HepG2 (cell line): ENCODE results near the gene SURF2. TPM values are rescaled to one million over a fixed set of nuclear protein-coding genes. Genes with fewer than 3 reads are reported as not detected.

Experiments
- LCORL ChIP-seq, 2 experiments: fragments of 450-650 bp in 1 of 2; sonication (generic) in 1 of 2; formaldehyde crosslinking in 1 of 2; IDR thresholded peaks; 2 replicates each; pipeline versions ENCODE4 v1.5.0 to v1.6.1; 2017 to 2020; ENCODE audit warnings: antibody characterized with exemption in 1 of 2, missing genetic modification reagents in 1 of 2
- ZNF138 ChIP-seq: sonication (generic); formaldehyde crosslinking; IDR thresholded peaks from 2 replicates; pipeline ENCODE4 v1.5.0; 2020; ENCODE audit warnings: mild to moderate bottlenecking, low read depth, missing genetic modification reagents
- polyA plus RNA-seq, 8 experiments: library from polyadenylated mRNA; depleted of rRNA in 3 of 8; stranded (reverse) in 7 of 8; unstranded in 1 of 8; fragments of >200 nt; fragmentation: Illumina TruSeq in 4 of 8; extraction: Trizol in 4 of 8; gene quantifications; 2 replicates each; pipeline versions ENCODE4 v1.2.1 to v1.2.3, GENCODE V29; 2011 to 2016; ENCODE audit warnings: low read depth in 4 of 8, missing spikeins in 1 of 8, mixed read lengths in 1 of 8; ENCODE audit not compliant: insufficient read depth in 1 of 8
- total RNA-seq, 5 experiments: library from RNA; depleted of rRNA; stranded (reverse); fragments of >200 nt; fragmentation: Illumina TruSeq; extraction: Trizol; gene quantifications; 2 replicates each; pipeline ENCODE4 v1.2.3, GENCODE V29; 2016; ENCODE audit warnings: low read depth in 1 of 5
- TF ChIP-seq, protein P1 (sequence below): sonication (generic); formaldehyde crosslinking; IDR thresholded peaks from 2 replicates; pipeline ENCODE4 v1.4.0; 2020; ENCODE audit warnings: mild to moderate bottlenecking, low read depth, missing genetic modification reagents
- TF ChIP-seq, protein P2 (sequence below): sonication (generic); formaldehyde crosslinking; IDR thresholded peaks from 2 replicates; pipeline ENCODE4 v1.5.0; 2020; ENCODE audit warnings: mild to moderate bottlenecking, missing genetic modification reagents, borderline replicate concordance
- TF ChIP-seq, protein P3 (sequence below): sonication (generic); formaldehyde crosslinking; conservative IDR thresholded peaks from 2 replicates; pipeline ENCODE4 v1.8.1; 2023; ENCODE audit warnings: missing genetic modification reagents

The SURF2 gene
- total and polyA plus RNA-seq, 2 of the 13 experiments (the other 11 are each of a cell fraction or from before 2014, with no cell fraction given): 6.3 to 13.6 TPM

DNA sequence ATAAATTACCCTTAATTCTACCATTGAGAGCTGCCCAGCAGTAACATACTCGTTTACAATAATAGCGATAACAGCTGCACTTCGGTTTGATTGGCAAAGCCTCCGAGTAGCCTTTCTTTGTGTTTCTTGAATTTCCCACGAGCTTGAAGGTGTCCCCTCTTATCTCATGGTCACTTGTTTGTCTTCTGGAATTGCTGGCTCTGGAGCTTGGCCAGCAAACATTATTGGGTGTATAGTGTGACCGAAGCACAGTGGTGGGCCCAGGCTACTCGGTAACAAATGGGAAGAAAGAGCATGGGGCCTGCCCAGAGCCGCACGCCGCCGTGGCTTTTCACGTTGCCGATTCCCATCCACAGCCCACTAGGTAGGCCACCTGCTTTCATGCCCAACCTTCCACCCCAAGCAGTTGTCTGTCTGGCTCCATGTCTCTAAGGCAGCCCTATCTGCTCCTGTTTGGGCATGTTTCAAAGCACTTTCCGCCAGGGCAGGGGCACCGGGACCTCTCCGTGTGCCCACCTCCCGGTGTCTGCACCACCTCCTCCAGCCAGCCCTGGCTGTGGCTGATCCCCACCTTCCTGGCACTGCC is 28.5 kb downstream of the SURF2 start (continued):
- TF ChIP-seq LCORL (IDR thresholded peaks at IDR 0.05): no peak
- peak; percentile 31; the same call in 1 of the 2 replicates for TF ChIP-seq LCORL (CRISPR knock-in tag; IDR thresholded peaks at IDR 0.05)
- TF ChIP-seq, protein P1, sequence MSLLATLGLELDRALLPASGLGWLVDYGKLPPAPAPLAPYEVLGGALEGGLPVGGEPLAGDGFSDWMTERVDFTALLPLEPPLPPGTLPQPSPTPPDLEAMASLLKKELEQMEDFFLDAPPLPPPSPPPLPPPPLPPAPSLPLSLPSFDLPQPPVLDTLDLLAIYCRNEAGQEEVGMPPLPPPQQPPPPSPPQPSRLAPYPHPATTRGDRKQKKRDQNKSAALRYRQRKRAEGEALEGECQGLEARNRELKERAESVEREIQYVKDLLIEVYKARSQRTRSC (CRISPR knock-in tag): no peak
- TF ChIP-seq, protein P2, sequence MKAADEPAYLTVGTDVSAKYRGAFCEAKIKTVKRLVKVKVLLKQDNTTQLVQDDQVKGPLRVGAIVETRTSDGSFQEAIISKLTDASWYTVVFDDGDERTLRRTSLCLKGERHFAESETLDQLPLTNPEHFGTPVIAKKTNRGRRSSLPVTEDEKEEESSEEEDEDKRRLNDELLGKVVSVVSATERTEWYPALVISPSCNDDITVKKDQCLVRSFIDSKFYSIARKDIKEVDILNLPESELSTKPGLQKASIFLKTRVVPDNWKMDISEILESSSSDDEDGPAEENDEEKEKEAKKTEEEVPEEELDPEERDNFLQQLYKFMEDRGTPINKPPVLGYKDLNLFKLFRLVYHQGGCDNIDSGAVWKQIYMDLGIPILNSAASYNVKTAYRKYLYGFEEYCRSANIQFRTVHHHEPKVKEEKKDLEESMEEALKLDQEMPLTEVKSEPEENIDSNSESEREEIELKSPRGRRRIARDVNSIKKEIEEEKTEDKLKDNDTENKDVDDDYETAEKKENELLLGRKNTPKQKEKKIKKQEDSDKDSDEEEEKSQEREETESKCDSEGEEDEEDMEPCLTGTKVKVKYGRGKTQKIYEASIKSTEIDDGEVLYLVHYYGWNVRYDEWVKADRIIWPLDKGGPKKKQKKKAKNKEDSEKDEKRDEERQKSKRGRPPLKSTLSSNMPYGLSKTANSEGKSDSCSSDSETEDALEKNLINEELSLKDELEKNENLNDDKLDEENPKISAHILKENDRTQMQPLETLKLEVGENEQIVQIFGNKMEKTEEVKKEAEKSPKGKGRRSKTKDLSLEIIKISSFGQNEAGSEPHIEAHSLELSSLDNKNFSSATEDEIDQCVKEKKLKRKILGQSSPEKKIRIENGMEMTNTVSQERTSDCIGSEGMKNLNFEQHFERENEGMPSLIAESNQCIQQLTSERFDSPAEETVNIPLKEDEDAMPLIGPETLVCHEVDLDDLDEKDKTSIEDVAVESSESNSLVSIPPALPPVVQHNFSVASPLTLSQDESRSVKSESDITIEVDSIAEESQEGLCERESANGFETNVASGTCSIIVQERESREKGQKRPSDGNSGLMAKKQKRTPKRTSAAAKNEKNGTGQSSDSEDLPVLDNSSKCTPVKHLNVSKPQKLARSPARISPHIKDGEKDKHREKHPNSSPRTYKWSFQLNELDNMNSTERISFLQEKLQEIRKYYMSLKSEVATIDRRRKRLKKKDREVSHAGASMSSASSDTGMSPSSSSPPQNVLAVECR (CRISPR knock-in tag): peak; percentile 47; the same call in 1 of the 2 replicates
- TF ChIP-seq, protein P3, sequence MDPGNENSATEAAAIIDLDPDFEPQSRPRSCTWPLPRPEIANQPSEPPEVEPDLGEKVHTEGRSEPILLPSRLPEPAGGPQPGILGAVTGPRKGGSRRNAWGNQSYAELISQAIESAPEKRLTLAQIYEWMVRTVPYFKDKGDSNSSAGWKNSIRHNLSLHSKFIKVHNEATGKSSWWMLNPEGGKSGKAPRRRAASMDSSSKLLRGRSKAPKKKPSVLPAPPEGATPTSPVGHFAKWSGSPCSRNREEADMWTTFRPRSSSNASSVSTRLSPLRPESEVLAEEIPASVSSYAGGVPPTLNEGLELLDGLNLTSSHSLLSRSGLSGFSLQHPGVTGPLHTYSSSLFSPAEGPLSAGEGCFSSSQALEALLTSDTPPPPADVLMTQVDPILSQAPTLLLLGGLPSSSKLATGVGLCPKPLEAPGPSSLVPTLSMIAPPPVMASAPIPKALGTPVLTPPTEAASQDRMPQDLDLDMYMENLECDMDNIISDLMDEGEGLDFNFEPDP: 0 out of 2 replicates have a peak, but pooled peaks have one; percentile 68
- TF ChIP-seq ZNF138 (CRISPR knock-in tag): no peak
